ENCODE results near the gene POU5F1. TPM values are rescaled to one million over a fixed set of nuclear protein-coding genes. Genes with fewer than 3 reads are reported as not detected.

The POU5F1 gene
- total RNA-seq, 2 experiments from 2014 or later = 0.44 to 0.86 TPM

DNA sequence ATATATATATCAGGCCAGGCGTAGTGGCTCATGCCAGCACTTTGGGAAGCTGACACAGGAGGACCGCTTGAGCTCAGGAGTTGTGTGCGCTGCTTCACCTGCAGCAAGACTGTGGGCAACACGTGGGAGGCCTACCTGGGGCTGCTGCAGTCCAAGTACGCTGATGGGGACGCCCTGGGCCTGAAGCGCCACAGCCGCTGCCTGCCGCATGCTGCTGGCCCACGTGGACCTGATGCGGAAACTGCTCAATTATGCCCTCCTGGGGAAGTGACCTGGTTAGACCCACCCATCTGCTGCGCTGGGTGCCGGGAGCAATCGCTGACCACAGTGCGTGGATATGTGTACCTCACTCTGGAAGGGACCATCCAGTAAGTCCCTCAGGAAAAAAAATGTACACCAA, 29.8 kb downstream of the POU5F1 start:
- H3K36me3 ChIP-seq (ENCODE audit: insufficient read depth, low read length) = no peaks in the 10 kb centered on the region
- no peaks in the 10 kb centered on the region for H3K79me2 ChIP-seq (ENCODE audit: insufficient read depth, low read depth, low read length)
- no TSS peak for BruUV-seq (replicated peaks)
- intact Hi-C loops (cut with micrococcal nuclease; ENCODE audit: unreplicated experiment) = no loop called here
- H3K4me1 ChIP-seq (ENCODE audit: insufficient read depth, low read length, poor library complexity, severe bottlenecking) = peaks cover 6% of the 10 kb centered on the region
- no peaks in the 10 kb centered on the region for H4K20me1 ChIP-seq (ENCODE audit: insufficient read depth, low read length)
- POLR2A ChIA-PET = no interaction called here
- no peaks in the 10 kb centered on the region for H3K9me3 ChIP-seq (ENCODE audit: low read length)
- no peak overlapping the region for H3K4me3 ChIP-seq (ENCODE audit: low read depth, low read length, poor library complexity, severe bottlenecking)
- H3K9me2 ChIP-seq (ENCODE audit: insufficient read depth, low read length) = no peaks in the 10 kb centered on the region
- CTCF ChIA-PET (ENCODE audit: unreplicated experiment) = interaction anchor here (2.0 kb wide), 1 partner anchor 226 kb away, joined by 4 read pairs; no protein-coding TSS in a partner anchor
- DNase-seq (ENCODE audit: low spot score) = no peak
- TF ChIP-seq, protein P1, sequence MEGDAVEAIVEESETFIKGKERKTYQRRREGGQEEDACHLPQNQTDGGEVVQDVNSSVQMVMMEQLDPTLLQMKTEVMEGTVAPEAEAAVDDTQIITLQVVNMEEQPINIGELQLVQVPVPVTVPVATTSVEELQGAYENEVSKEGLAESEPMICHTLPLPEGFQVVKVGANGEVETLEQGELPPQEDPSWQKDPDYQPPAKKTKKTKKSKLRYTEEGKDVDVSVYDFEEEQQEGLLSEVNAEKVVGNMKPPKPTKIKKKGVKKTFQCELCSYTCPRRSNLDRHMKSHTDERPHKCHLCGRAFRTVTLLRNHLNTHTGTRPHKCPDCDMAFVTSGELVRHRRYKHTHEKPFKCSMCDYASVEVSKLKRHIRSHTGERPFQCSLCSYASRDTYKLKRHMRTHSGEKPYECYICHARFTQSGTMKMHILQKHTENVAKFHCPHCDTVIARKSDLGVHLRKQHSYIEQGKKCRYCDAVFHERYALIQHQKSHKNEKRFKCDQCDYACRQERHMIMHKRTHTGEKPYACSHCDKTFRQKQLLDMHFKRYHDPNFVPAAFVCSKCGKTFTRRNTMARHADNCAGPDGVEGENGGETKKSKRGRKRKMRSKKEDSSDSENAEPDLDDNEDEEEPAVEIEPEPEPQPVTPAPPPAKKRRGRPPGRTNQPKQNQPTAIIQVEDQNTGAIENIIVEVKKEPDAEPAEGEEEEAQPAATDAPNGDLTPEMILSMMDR (conservative IDR thresholded peaks at IDR 0.05; ENCODE audit: low read length) = no peak
- TF ChIP-seq EZH2phosphoT487 (IDR thresholded peaks at IDR 0.05; ENCODE audit: borderline replicate concordance, low read depth, low read length) = no peak
- no peak overlapping the region for H3K4me2 ChIP-seq (ENCODE audit: low read length)
- no peak overlapping the region for H3K27ac ChIP-seq (ENCODE audit: low read depth, low read length, poor library complexity, severe bottlenecking)
- no peak overlapping the region for H2AFZ ChIP-seq (ENCODE audit: low read length)

DNA sequence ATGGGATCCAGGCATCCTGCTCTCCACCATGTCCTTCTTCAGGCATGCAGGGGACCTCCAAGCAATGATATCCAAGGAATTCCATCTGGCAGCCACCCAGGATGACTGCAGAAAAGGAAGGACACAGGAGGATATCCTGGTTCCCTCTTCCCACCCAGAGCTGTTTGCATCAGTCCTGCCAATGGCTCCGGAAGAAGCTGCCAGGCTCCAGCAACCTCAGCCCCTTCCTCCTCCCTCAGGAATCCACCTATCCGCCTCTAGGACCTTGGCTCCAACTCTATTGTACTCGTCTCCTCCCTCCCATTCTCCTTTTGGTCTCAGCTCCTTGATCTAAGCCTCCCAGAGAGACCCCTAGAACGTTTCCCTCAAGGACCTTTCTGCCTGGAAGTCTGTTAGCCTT, 30.9 kb downstream of the POU5F1 start:
- Histone ChIP-seq H3K27ac (ENCODE audit: low read depth, low read length, poor library complexity, severe bottlenecking) (no peak overlapping the region), H3K4me1 (ENCODE audit: insufficient read depth, low read length, poor library complexity, severe bottlenecking) (peaks cover 6% of the 10 kb centered on the region), H3K4me3 (ENCODE audit: low read depth, low read length, poor library complexity, severe bottlenecking) (no peak overlapping the region), H4K20me1 (ENCODE audit: insufficient read depth, low read length) (no peaks in the 10 kb centered on the region), H3K9me3 (ENCODE audit: low read length) (no peaks in the 10 kb centered on the region), H3K36me3 (ENCODE audit: insufficient read depth, low read length) (no peaks in the 10 kb centered on the region), H3K4me2 (ENCODE audit: low read length) (no peak overlapping the region), H2AFZ (ENCODE audit: low read length) (no peak overlapping the region), H3K79me2 (ENCODE audit: insufficient read depth, low read depth, low read length) (no peaks in the 10 kb centered on the region), H3K9me2 (ENCODE audit: insufficient read depth, low read length) (no peaks in the 10 kb centered on the region)
- DNase-seq (ENCODE audit: low spot score) = no peak
- intact Hi-C loops (cut with micrococcal nuclease; ENCODE audit: unreplicated experiment) = no loop called here
- ChIA-PET POLR2A (no interaction called here), CTCF (ENCODE audit: unreplicated experiment) (interaction anchor here (2.0 kb wide), 1 partner anchor 227 kb away, joined by 4 read pairs; no protein-coding TSS in a partner anchor)
- TF ChIP-seq, protein P1 (conservative IDR thresholded peaks at IDR 0.05; ENCODE audit: low read length) = no peak
- no peak for TF ChIP-seq EZH2phosphoT487 (IDR thresholded peaks at IDR 0.05; ENCODE audit: borderline replicate concordance, low read depth, low read length)
- BruUV-seq (replicated peaks) = no TSS peak

DNA sequence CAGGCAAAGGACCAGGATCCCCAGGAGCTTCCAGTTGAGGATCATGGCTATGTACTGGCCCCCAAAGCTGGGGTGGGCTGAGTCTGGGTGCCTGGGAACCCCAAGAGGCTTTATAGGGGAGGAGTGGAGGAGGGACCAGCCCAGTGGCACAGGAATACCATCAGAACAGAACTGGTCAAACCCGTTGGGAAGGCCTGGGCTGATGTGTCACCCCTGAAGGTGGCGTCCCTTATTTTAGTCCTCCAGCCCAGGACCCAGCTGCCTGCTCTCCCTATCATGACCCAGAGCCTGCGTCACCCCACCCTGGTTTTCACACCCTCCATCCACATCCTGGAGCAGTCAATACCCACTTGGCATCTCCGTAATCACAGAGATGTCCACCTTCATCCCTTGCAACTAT, 31.5 kb downstream of the POU5F1 start, which contains the start of gene PSORS1C2:
PSORS1C2 (minus strand) TSS at position 85 of the 400 bp plus-strand sequence; CDS start at position 45, 40 bp downstream.
- Histone ChIP-seq H3K27ac (ENCODE audit: low read depth, low read length, poor library complexity, severe bottlenecking) (no peak within 1 kb of the TSS), H3K9me2 (ENCODE audit: insufficient read depth, low read length) (no peaks in the 10 kb centered on the region), H3K4me3 (ENCODE audit: low read depth, low read length, poor library complexity, severe bottlenecking) (no peak within 1 kb of the TSS), H3K36me3 (ENCODE audit: insufficient read depth, low read length) (no peaks in the 10 kb centered on the region), H2AFZ (ENCODE audit: low read length) (no peak within 1 kb of the TSS; the same call in 1 of the 2 replicates), H3K9me3 (ENCODE audit: low read length) (no peaks in the 10 kb centered on the region), H3K4me2 (ENCODE audit: low read length) (peak within 1 kb of the TSS; percentile 50; the same call in 1 of the 2 replicates), H3K4me1 (ENCODE audit: insufficient read depth, low read length, poor library complexity, severe bottlenecking) (peaks cover 6% of the 10 kb centered on the region), H4K20me1 (ENCODE audit: insufficient read depth, low read length) (no peaks in the 10 kb centered on the region), H3K79me2 (ENCODE audit: insufficient read depth, low read depth, low read length) (no peaks in the 10 kb centered on the region)
- TF ChIP-seq EZH2phosphoT487 (IDR thresholded peaks at IDR 0.05; ENCODE audit: borderline replicate concordance, low read depth, low read length) = no peak
- TF ChIP-seq, protein P1 (conservative IDR thresholded peaks at IDR 0.05; ENCODE audit: low read length) = no peak
- intact Hi-C loops (cut with micrococcal nuclease; ENCODE audit: unreplicated experiment) = no loop called here
- no TSS peak for BruUV-seq (replicated peaks)
- POLR2A ChIA-PET = interaction anchor here (0.9 kb wide), 1 partner anchor 25 kb away, joined by 3 read pairs; no protein-coding TSS in a partner anchor
- DNase-seq (ENCODE audit: low spot score) = no peak
- CTCF ChIA-PET (ENCODE audit: unreplicated experiment) = interaction anchor here (2.0 kb wide), 1 partner anchor 228 kb away, joined by 4 read pairs; no protein-coding TSS in a partner anchor

Data from OCI-LY7 (cell line).